GM18502 (cell line): ENCODE data around the gene TTC28.

Experiments
- ATAC-seq: cut with Tn5 transposase; IDR thresholded peaks from one replicate; pipeline ENCODE4 v1.9.1; 2021; ENCODE audit warnings: mild to moderate bottlenecking; ENCODE audit not compliant: unreplicated experiment, poor library complexity

Gene TTC28

DNA sequence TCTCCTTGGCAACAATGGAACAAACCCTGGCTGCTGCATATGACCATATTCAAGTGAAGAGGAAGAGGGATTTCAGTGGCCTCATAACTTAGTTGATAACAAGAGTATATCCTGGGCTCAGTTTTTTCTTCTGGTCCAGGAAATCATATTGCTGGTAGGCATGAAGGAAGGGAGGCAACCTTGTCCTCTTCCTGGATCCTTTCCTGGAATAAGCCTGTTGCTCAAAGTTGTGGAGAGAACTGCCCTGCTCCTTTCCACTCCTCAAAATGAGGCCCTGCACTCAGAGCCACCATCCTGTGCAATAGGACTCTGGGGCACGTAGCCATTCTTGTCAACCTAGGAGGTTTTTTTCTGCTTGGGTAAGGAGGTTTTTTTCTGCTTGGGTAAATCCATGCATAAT is 631.9 kb downstream of the TTC28 start:
- ATAC-seq = no peak

DNA sequence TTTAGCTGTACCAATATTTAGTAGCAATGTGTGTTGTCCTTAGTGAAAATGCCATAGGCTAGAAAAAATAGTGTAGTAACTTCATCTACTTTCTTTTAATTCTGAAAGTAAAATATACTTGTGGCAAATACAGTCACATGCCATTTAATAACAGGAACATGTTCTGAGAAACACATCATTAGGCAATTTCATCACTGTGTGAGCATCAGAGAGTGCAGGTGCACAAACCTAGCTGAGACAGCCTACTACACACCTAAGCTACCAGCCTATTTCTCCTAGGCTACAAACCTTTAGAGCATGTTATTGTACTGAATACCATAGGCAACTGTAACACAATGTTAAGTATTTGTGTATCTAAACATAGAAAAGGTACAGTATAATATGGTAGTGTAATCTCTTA is 633.5 kb downstream of the TTC28 start:
- no peak for ATAC-seq

DNA sequence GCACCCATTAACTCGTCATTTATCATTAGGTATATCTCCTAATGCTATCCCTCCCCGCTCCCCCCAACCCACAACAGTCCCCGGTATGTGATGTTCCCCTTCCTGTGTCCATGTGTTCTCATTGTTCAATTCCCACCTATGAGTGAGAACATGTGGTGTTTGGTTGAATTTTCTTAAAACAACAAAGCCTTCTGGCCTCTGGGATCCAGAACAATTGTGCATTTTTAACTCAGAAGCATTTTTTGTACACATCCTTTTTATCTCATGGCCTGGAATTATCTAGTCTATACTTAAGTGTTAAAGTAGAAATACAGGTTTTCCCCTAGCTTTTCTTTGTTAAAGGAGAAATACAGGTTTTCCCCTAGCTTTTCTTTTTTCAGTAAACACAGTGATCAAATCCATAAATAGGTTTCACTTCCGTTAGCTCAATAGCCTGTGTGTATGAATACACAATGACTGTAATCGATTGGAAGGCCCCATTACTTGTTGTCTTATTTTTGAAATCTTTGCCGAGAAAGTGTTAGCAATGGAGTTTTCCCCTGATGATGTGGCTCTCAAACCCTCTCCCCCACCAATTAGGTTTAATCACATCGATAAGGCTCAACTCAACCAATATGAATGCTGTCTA is 635.0 kb downstream of the TTC28 start:
- ATAC-seq = no peak

DNA sequence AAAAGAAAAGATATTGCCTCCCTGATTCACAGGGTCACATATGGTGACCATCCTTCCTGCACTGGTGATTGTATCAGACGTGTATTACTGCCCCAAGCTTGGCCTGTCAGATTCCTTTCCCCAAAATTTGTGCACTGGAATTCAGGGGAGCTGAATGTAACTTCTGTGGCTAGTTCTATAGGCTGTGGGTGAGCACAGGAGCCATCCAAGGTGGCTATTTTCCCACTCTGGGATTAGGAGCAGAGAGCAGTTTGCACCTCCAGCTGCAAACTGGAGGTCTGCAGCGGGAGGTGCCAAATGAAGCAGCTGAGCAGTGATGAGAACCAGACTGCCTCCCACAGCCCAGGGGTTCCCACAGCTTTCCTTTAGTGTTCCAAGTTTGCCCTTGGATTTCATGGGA is 636.4 kb downstream of the TTC28 start:
- no peak for ATAC-seq

DNA sequence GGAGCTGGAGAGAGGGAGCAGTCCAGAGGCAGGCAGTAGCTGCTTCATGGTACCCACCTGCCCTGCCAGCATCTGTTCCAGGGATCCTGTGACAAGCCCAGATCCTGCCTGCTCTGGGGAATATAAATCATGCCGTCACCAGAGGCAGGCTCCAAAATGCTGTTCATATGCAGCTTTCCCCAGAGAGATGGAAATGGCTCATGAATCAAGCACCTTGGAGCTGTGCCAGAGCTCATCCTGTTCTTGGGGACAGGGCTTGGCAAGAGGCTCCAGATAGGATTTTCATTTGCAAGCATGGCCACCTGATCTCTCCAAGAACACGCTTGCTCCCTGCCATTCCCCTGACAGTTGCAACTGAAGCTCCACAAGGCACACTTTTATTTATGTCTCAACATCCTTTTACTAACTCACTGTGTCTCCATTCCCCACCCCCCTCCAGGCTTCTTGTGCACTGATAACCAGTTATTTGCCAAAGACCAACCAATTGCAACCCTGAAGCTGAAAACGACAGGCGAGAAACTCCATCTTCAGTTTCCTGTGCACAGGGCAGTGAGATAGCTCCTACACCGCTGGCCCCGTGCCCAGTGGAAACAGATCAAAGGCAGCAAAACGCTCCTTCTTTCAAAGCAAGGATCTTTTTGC is 644.8 kb downstream of the TTC28 start:
- no peak for ATAC-seq

DNA sequence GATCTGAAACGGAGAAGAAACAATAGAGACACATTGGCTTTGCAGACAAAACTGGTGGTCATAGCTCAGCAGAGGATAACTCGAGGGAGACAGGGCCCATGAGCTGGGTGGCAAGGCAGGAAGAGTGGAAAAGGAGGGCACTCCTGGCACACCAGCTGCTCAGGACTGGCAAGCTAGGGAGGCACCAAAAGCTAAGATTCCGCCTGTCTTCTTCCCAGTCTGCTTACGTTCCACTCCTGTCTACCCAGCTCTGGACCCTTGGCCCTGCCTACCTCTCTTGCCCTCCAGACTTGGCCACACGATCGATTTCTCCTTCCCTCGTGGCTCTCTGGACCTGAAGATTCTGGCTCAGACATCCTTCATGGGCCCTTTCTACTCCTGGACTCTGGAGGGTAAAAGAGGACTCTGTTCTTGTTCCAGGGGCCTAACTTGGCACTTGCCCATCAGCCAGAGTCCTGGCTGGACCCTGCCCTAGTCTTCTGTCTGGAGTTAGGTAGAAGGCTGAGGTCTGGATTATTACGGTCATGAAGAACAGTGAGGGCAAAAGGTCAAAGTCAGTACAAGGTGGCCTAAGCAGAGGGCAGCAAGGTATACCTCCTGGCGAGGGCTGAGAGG is 645.4 kb downstream of the TTC28 start:
- ATAC-seq = no peak

DNA sequence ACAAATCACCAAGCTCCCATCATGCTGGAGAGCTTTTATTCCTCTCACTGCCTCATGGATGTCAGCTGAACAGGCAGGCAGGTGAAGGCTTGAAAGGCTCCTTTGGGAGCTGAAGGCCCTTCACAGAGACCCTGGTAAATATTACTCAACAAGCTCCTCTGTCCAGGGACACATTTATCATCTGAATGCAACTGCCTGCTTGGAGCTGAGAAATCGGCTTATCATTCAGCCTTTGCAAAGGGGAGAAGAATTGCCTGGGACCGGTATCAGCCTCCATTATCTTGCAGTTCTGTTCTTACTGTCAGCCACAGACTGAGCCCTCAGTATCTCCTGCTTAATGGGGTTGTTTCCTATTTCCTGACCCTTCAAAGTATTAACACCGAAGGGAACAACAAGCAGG is 646.8 kb downstream of the TTC28 start:
- ATAC-seq = no peak

DNA sequence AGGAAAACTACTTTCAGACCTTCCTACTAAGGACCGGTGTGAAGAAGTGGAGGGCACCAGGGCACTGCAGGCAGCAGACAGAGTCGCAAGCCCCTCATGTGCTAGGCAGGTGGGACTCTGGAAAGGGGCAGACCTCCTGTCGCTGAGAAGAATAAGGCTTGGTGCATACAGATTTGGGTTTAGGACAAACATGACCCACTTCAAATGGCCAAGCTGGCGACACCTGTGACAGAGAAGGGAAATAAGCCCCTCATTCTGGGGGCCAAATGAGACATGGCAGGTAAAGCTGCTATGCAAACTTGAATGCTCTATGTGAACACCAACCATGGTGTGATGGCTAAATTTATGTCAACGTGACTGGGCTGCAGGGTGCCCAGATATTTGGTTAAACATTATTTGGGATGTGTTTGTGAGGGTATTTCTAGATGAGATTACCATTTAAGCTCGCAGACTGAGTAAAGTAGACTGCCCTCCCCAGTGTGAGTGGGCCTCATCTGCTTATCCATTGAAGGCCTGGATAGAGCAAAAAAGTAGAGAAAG is 648.2 kb downstream of the TTC28 start:
- no peak for ATAC-seq

DNA sequence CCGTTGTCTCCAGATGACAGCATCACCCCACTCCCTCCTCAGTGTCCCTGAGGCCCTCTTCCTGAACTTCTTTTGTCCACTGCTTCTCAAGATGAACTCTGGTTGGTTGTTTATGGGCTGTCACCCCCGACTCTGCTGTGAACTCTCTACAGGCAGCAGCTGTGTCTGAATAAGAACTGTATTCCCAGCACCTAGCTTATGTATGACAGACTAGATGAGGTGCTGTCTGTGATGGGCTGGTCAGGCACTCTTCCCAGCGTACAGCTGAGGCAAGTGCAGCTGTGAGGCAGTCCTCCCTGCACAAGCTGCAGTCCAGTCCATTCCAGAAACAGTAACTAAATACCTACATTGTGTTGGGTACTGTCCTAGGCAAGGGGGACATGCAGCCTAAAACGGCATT is 649.2 kb downstream of the TTC28 start:
- no peak for ATAC-seq

DNA sequence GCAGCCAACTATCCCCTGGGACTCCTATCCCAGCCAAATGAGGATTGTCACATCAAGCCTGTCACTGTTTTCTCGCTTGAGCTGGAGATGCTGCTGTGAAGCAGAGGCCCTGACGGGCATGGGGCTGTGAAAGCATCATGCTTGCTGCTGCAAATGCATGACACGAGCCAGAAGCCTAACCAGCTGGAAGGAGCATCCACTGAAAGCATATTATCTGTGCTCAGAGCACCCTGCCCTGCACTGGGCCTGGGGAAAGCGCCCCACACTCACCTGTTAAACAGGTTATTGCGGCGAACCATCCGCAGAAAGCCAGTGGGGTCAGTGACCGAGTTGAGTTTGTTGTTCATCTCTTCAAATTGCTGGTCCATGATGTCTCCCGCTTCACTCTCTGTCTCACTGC is 649.7 kb downstream of the TTC28 start:
- ATAC-seq = no peak

DNA sequence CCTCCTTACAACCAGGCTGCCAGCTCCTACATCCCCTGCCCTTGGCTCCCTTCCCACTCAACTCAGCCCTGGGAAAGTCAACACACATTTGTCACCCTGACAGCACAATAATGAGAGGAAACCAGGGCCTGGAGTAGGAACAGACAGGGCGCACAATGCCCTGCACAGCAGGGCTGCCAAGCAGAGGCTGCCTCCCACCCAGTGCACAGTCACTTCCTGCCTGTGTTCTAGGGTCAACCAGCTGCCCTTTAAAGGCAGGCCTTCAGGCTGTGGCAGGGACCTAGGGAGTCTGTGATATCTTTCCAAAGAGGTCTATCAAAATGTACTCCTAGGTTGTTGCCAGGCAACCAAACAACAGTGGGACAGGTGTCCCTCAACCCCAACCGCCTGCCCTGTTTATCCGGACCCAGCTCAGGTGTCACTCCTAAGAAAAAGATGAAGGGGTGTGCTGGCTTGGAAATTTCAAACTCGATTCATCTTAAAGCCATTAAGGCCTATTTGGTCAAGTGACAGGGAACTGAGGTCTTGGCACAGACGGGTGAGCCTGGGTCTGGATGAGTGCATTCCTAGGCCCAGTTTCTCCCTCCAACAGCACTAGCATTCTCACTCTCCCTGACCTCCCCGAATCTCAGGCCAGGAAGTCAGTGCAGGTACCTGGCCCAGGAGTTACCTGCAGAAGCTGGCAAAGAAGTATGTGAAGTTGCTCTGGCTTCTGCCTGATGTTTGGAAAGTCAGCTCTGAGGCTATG is 650.3 kb downstream of the TTC28 start:
- ATAC-seq = no peak

DNA sequence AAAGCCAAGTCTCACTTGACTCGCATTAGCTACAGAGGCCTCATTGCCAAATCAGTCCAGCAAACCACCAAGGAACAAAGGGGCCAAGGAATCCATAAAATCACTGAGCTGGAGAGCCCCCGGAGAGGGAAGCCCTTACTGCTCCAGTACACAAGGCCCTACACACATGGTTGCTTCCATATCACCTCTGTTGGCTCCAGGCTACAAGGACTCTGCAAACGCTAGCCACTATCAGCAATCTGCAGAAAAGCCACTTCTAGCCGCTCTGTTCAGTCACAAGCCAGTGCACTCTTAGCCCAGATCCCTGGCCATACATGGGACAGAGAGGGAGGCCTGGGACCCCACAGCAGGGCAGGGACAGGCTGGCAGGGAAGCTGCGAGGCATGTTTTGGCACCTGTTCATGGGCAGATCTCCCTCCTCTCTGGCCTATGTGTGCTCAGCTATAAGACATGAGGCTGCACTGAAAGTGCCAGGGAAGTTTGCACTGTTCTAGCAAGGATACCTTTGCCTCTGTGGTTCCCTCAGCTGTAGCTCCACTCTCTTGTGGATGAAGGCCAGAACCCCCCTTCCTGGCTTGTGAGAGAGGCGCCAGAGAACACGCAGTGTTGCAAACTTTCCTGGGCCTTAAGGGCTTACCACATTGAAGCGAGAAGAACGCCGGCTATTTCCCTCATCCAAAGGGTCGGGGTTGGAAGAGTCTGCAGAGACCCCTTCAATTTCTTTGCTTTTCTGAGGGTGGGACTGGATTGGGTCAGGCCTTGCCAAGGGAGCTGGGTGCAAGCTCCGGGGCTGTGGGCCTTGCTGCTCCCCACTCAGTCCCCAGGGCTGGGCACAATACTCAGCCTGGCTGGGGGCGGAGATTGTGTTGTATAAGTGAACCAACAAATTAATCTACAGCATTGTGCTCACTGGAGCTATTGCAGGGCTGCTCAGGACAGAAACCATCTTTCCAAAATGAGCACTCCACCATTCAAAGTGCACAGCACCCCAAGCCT is 651.9 kb downstream of the TTC28 start:
- no peak for ATAC-seq

DNA sequence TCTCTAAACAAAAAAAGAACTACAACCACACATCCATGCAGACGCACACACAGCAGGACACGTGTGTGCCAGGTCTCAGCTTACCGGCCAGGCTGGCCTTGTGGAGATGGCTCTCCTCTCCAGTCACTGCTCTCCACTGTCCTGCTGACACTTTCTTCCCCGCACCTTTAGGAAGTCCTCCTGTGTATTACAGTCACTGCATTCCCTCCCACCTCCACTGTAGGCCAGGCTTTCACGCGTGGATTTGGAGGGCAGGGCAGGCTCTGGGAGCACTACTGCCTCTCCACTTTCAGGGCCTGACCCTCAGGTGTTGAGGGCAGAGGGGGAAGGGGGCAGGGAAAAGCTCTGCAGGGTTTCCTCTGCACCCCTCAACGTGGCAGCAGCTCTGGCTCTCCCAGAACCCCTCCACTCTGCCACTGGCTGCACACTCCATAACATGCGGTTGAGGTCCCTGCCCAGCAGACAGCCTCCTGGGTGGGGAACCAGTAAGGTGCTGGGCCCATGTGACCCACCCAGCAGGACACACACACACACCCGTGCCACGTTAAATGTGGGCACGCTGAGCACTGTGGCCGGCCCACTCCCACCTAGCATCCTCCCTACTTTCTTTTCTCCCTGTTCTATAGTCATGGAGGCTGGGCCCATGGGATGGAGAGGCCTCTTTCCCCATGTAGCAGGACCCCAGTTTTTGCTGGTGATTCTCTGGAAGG is 653.6 kb downstream of the TTC28 start:
- no peak for ATAC-seq

DNA sequence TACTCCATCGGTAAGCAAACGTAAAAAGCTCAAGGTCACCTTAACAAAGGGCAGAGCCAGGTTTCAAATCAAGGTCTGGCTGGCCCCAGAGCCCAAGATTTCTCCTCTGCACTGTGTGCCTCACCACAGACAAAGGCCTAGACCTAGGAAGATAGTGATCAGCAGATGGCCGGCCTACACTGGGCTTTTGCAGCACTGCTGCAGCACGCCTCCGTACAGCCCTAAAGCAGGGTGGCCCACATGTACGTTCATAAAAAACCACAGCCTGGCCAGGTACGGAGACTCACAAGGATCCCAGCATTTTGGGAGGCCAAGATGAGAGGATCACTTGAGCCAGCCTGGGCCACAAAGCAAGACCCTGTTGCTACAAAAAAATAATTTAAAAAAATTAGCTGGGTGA is 654.3 kb downstream of the TTC28 start:
- ATAC-seq = no peak

DNA sequence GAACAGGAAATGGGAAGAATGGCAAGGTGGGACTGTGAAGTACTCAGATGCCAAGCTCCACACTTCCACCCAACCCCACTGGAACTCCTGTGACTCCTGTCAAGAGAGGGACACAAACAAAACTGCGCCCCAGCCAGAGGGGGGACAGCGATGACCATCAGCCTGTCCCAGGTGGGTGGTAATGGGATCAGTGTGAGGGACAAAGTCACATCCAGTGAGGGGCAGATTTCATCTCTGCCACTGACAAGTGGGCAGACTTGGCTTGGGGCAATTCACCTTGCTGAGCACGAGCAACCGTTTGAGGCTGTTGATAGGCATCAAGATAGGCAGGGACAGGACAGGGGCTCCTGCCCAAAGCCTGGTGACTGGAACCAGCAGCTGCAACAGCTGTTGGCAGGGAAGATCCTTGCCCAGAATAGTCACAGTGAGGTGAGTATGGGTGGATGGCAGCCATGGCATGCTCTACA is 655.2 kb downstream of the TTC28 start:
- no peak for ATAC-seq

DNA sequence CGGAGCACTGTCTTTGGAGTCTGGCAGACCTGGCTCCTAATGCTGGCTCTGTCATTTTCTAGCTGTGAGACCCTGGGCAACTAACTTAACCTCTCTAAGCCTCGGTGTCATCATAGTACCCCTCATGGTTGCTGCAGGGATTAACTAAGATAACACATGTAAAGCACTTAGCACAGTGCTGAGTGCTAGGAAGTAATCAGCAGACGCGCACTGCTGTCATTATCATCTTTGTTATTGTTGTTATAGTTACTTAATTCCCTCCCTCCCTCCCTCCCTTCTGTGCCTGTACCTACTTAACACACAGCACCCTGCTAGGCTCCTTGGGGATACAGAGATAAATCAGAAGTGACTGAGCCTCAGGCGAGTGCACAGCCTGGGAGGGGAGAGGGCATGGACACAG is 655.9 kb downstream of the TTC28 start:
- no peak for ATAC-seq

DNA sequence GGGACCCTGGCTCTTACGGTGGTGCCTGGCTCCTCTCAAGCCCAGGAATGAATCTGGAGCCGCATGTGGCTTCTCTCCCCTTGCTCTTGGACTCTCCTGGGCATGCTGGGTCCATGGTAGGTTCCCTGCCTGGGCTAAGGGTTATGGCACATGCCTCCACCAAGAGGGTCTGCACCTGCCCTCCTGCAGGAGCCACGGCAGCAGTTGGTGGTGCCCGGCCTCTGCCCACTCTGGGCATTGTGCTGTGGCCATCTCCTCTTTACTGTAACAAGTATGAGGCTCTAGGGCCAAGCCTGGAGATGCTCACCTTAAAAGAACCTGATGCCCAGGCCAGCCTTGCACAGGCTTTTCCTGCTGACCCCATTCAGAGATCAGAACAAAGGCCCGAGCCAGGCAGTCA is 656.6 kb downstream of the TTC28 start:
- no peak for ATAC-seq

DNA sequence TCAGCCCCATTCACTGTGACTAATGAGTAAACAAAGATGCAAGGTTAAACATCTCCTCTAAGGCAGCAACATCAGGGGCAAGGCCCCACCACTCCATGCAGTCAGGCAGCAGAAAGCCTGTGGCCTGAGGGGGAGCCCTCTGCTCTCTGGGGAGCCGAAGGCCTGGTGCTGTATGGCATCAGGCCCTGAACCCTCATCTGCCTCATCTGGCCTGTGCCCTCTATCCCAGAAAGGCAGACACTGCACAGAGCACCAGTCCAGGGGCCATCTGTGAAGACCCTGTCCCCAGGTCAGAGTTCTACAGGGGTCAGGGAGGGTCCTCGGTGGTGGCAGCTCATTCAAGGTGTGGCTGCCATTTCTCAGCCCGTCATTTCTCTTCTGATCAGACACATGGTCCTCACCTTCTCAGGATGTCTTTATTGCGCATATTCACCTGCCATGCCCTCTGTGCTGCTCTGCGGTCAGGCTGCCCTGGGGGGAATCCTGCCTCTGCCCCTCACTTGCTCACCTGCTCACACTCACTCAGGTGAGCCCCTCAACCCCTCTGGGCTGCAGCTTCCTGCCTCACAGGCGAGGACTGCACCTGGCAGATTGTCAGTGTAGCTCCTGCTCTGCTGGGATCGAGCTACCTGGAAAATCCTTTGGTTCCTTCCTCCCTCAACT is 657.5 kb downstream of the TTC28 start:
- ATAC-seq = no peak
